GM20000 (cell line): ENCODE results near the gene FSTL4.
"Not testable (repeated sequence)": the region's sequence is repeated elsewhere in the genome, so short reads cannot be mapped to it uniquely, and the experiment has no call there.

ENCODE experiments used
- DNase-seq: peaks from one replicate; pipeline ENCODE4 v3.0.0; 2012; ENCODE audit warnings: low spot score
- CTCF ChIP-seq: IDR thresholded peaks from 2 replicates; pipeline ENCODE4 v1.5.1; 2012; ENCODE audit warnings: mild to moderate bottlenecking, control low read depth; ENCODE audit errors: extremely low read depth, missing control alignments

Gene FSTL4

GRCh38 chr5:133449181-133449580 lies 163.2 kb downstream of the FSTL4 start:
- DNase-seq, result no peak
- TF ChIP-seq CTCF, result no peak

- no peak for DNase-seq
- TF ChIP-seq CTCF, result no peak
These were observed 165.9 kb downstream of the FSTL4 start for GRCh38 chr5:133446440-133446839.

GRCh38 chr5:133445744-133446143 lies 166.6 kb downstream of the FSTL4 start:
- no peak for TF ChIP-seq CTCF
- no peak for DNase-seq

DNA sequence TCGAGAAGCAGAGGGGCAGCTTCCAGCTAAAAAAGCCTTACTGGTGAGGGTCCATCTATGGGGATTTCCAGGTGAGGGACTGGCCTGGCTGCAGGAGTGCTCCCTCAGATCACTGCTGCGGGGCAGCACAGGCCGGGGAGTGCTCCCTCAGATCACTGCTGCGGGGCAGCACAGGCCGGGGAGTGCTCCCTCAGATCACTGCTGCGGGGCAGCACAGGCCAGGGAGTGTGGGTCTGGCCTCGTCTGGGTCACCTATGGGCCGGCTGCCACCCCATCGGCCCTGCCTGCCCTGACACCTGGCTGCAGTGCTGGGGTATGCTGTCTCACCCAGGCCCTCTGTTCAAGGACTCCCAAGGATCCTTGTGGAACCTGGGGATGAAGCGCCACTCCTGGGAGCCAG lies 167.1 kb downstream of the FSTL4 start:
- not testable (repeated sequence) for DNase-seq

- no peak for DNase-seq
- TF ChIP-seq CTCF, result no peak
These were observed 167.6 kb downstream of the FSTL4 start for GRCh38 chr5:133444711-133445110.

DNA sequence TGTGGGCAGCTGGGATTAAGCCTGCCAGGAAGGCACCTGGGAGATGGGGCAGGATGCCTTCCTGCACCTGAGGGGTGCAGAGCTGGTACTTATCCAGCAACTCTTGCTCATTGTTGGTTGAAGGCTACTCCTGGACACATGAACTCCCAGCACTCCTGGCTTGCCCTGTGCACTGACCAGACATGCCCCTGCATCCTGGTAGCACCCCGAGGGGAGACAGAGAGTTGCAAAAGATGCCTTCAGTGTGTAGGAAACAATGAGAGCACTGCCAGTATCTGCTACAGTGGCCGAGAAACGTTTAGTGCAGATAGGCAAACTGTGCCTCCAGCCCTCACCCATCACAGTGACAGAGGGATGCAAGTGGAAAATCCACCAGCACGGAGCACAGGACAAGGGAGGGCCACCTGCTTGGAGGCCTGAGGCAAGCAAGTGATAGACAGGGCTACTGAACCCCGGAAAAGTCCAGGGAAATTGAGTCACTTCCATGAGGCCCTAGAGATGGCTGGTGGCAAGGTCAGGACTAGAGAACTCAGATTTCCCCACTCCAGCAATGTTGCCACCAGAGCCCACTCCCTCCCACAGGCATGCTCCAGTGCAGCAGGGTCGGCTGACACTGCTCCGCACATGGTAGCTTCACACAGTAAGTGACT lies 171.1 kb downstream of the FSTL4 start:
- TF ChIP-seq CTCF, result no peak
- no peak for DNase-seq

DNA sequence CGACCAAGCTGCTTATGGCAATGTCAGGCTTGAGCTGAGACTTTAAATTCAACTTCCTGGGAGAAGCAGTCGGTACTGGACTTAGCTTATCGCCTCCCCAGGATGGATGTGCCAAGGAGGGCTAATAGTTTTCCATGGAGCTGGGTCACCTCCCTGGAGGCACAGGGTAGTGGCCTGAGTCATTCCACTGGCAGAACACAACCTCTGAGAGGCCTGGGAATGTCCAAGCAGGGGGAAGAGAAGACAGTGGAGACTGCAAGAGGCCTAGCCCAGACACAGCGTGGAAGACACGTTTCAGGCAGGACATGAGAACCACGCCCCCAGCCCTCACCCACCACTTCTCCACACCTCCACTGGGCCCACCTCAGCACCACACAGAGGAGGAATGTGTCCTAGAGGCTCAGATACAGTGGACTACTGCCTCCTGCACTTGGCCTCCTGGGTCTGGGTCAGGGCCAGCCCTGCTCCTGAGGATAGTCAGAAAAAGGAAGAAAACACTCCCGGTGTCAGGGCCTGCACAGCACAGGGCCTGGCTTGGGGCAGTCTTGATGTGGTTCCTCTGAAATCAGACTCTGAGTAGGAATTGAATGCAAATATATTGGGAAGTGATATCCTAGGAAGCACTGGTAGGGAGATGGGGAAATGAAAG lies 171.8 kb downstream of the FSTL4 start:
- DNase-seq, result no peak
- TF ChIP-seq CTCF, result no peak

- DNase-seq, result no peak
These were observed 172.5 kb downstream of the FSTL4 start for GRCh38 chr5:133439859-133440258.

More at GRCh38 chr5:133439859-133440258, 172.5 kb downstream of the FSTL4 start:
- no peak for TF ChIP-seq CTCF
